ENCODE measurements around the gene IFNA8. TPM values are rescaled to one million over a fixed set of nuclear protein-coding genes. Genes with fewer than 3 reads are reported as not detected.
A peak's percentile ranks its signal among the peaks of the same experiment; 100 is the strongest.
"Not testable (repeated sequence)": the region's sequence is repeated elsewhere in the genome, so short reads cannot be mapped to it uniquely, and the experiment has no call there.

The IFNA8 gene
- total RNA-seq, 1 donor from 2014 or later: not detected

GRCh38 chr9:21402386-21403251, 6.3 kb upstream of the IFNA8 start:
- no peaks in the 10 kb centered on the region for H3K36me3 Mint-ChIP-seq (ENCODE audit: low read depth)
- no peak overlapping the region for H3K27ac Mint-ChIP-seq
- no peak for DNase-seq
- peak overlapping the region; percentile 67 for H3K4me3 Mint-ChIP-seq
- H3K4me1 Mint-ChIP-seq: peaks cover 2% of the 10 kb centered on the region
- H3K27me3 Mint-ChIP-seq: peaks cover 81% of the 10 kb centered on the region
- intact Hi-C loops (cut with micrococcal nuclease): no loop called here
- H3K9me3 Mint-ChIP-seq: no peaks in the 10 kb centered on the region

GRCh38 chr9:21404146-21404545, 4.8 kb upstream of the IFNA8 start:
- no peak overlapping the region for H3K27ac Mint-ChIP-seq
- no peak for DNase-seq
- H3K36me3 Mint-ChIP-seq (ENCODE audit: low read depth): no peaks in the 10 kb centered on the region
- no peak overlapping the region for H3K4me3 Mint-ChIP-seq
- intact Hi-C loops (cut with micrococcal nuclease): no loop called here
- H3K27me3 Mint-ChIP-seq: peaks cover 71% of the 10 kb centered on the region
- no peaks in the 10 kb centered on the region for H3K9me3 Mint-ChIP-seq
- H3K4me1 Mint-ChIP-seq: peaks cover 2% of the 10 kb centered on the region

- DNase-seq: no peak
- Mint-ChIP-seq H3K4me3 (no peak overlapping the region), H3K27me3 (peaks cover 37% of the 10 kb centered on the region), H3K36me3 (ENCODE audit: low read depth) (no peaks in the 10 kb centered on the region), H3K4me1 (no peaks in the 10 kb centered on the region), H3K9me3 (no peaks in the 10 kb centered on the region), H3K27ac (no peak overlapping the region)
- intact Hi-C loops (cut with micrococcal nuclease): no loop called here
Observed at GRCh38 chr9:21412107-21412506, 3.2 kb downstream of the IFNA8 start.

GRCh38 chr9:21413151-21413550, 4.2 kb downstream of the IFNA8 start:
- no peaks in the 10 kb centered on the region for H3K4me1 Mint-ChIP-seq
- intact Hi-C loops (cut with micrococcal nuclease): no loop called here
- no peak overlapping the region for H3K27ac Mint-ChIP-seq
- H3K9me3 Mint-ChIP-seq: no peaks in the 10 kb centered on the region
- no peak overlapping the region for H3K4me3 Mint-ChIP-seq
- no peaks in the 10 kb centered on the region for H3K36me3 Mint-ChIP-seq (ENCODE audit: low read depth)
- no peak for DNase-seq
- peaks cover 33% of the 10 kb centered on the region for H3K27me3 Mint-ChIP-seq

GRCh38 chr9:21413624-21414023, 4.7 kb downstream of the IFNA8 start:
- H3K27me3 Mint-ChIP-seq: peaks cover 33% of the 10 kb centered on the region
- DNase-seq: no peak
- no peaks in the 10 kb centered on the region for H3K9me3 Mint-ChIP-seq
- H3K36me3 Mint-ChIP-seq (ENCODE audit: low read depth): no peaks in the 10 kb centered on the region
- intact Hi-C loops (cut with micrococcal nuclease): no loop called here
- H3K27ac Mint-ChIP-seq: no peak overlapping the region
- H3K4me1 Mint-ChIP-seq: no peaks in the 10 kb centered on the region
- H3K4me3 Mint-ChIP-seq: no peak overlapping the region

- intact Hi-C loops (cut with micrococcal nuclease): no loop called here
- no peaks in the 10 kb centered on the region for H3K36me3 Mint-ChIP-seq (ENCODE audit: low read depth)
- no peak overlapping the region for H3K4me3 Mint-ChIP-seq
Observed at GRCh38 chr9:21414220-21414940, 5.5 kb downstream of the IFNA8 start.

GRCh38 chr9:21415493-21416267, 6.8 kb downstream of the IFNA8 start:
- H3K4me1 Mint-ChIP-seq: no peaks in the 10 kb centered on the region
- H3K4me3 Mint-ChIP-seq: no peak overlapping the region
- no peaks in the 10 kb centered on the region for H3K36me3 Mint-ChIP-seq (ENCODE audit: low read depth)
- H3K9me3 Mint-ChIP-seq: no peaks in the 10 kb centered on the region
- intact Hi-C loops (cut with micrococcal nuclease): no loop called here
- H3K27ac Mint-ChIP-seq: no peak overlapping the region
- peaks cover 29% of the 10 kb centered on the region for H3K27me3 Mint-ChIP-seq
- DNase-seq: no peak

More at GRCh38 chr9:21414220-21414940, 5.5 kb downstream of the IFNA8 start:
- H3K9me3 Mint-ChIP-seq: no peaks in the 10 kb centered on the region
- H3K4me1 Mint-ChIP-seq: no peaks in the 10 kb centered on the region
- no peak for DNase-seq
- no peak overlapping the region for H3K27ac Mint-ChIP-seq
- peaks cover 34% of the 10 kb centered on the region for H3K27me3 Mint-ChIP-seq

GRCh38 chr9:21428235-21428634, 19.3 kb downstream of the IFNA8 start:
- Mint-ChIP-seq H3K4me1 (no peaks in the 10 kb centered on the region), H3K27ac (no peak overlapping the region), H3K36me3 (ENCODE audit: low read depth) (no peaks in the 10 kb centered on the region), H3K27me3 (peaks cover 65% of the 10 kb centered on the region), H3K9me3 (no peaks in the 10 kb centered on the region), H3K4me3 (no peak overlapping the region)
- no peak for DNase-seq
- intact Hi-C loops (cut with micrococcal nuclease): no loop called here

GRCh38 chr9:21429191-21429590, 20.3 kb downstream of the IFNA8 start:
- Mint-ChIP-seq H3K4me3 (no peak overlapping the region), H3K27ac (no peak overlapping the region), H3K27me3 (peaks cover 69% of the 10 kb centered on the region), H3K4me1 (no peaks in the 10 kb centered on the region), H3K9me3 (no peaks in the 10 kb centered on the region), H3K36me3 (ENCODE audit: low read depth) (no peaks in the 10 kb centered on the region)
- intact Hi-C loops (cut with micrococcal nuclease): no loop called here
- DNase-seq: no peak

GRCh38 chr9:21432672-21433425, 23.9 kb downstream of the IFNA8 start:
- Mint-ChIP-seq H3K27me3 (peaks cover 57% of the 10 kb centered on the region), H3K36me3 (ENCODE audit: low read depth) (no peaks in the 10 kb centered on the region), H3K9me3 (no peaks in the 10 kb centered on the region), H3K4me1 (no peaks in the 10 kb centered on the region), H3K27ac (no peak overlapping the region), H3K4me3 (no peak overlapping the region)
- DNase-seq: no peak
- intact Hi-C loops (cut with micrococcal nuclease): no loop called here

GRCh38 chr9:21434202-21435014, 25.5 kb downstream of the IFNA8 start:
- Mint-ChIP-seq H3K9me3 (no peaks in the 10 kb centered on the region), H3K27me3 (peaks cover 50% of the 10 kb centered on the region), H3K36me3 (ENCODE audit: low read depth) (no peaks in the 10 kb centered on the region), H3K4me3 (no peak overlapping the region), H3K4me1 (no peaks in the 10 kb centered on the region), H3K27ac (no peak overlapping the region)
- intact Hi-C loops (cut with micrococcal nuclease): loop anchor here (1.0 kb wide), 1 partner anchor 355 kb away; no protein-coding TSS in a partner anchor
- peak; percentile 82 for DNase-seq

- H3K27ac Mint-ChIP-seq; H3K36me3 Mint-ChIP-seq (ENCODE audit: low read depth); H3K9me3 Mint-ChIP-seq; H3K4me1 Mint-ChIP-seq; DNase-seq; H3K4me3 Mint-ChIP-seq; intact Hi-C loops (cut with micrococcal nuclease): not testable (repeated sequence)
- H3K27me3 Mint-ChIP-seq: peaks cover 44% of the 10 kb centered on the region
Observed at GRCh38 chr9:21435015-21435383, 26.1 kb downstream of the IFNA8 start.

GRCh38 chr9:21440139-21440538, 31.2 kb downstream of the IFNA8 start, which contains the start of gene IFNA1:
Gene IFNA1, plus strand, starts transcription at chr9:21440439. Its CDS starts 69 bp downstream, at chr9:21440508.
- no peak within 1 kb of the TSS for H3K4me3 Mint-ChIP-seq
- no peak for DNase-seq
- H3K36me3 Mint-ChIP-seq (ENCODE audit: low read depth): no peaks in the 10 kb centered on the region
- H3K4me1 Mint-ChIP-seq: peaks cover 10% of the 10 kb centered on the region
- no peak within 1 kb of the TSS for H3K27ac Mint-ChIP-seq
- H3K27me3 Mint-ChIP-seq: peaks cover 33% of the 10 kb centered on the region
- intact Hi-C loops (cut with micrococcal nuclease): no loop called here
- H3K9me3 Mint-ChIP-seq: no peaks in the 10 kb centered on the region
